Glutamatergic neuron (in vitro differentiated cells): ENCODE data around the gene DST. TPM values are rescaled to one million over a fixed set of nuclear protein-coding genes. Genes with fewer than 3 reads are reported as not detected.

Experiments used
- DNase-seq: peaks from one replicate; pipeline ENCODE4 v3.0.0; 2022
- H3K27ac Mint-ChIP-seq: one replicate; pipeline ENCODE4 v1.8.0; 2020; ENCODE audit warnings: mild to moderate bottlenecking, mixed read lengths, inconsistent platforms; ENCODE audit not compliant: unreplicated experiment
- H3K27me3 Mint-ChIP-seq: one replicate; pipeline ENCODE4 v1.8.0; 2020; ENCODE audit warnings: mild to moderate bottlenecking, moderate library complexity, mixed read lengths, inconsistent platforms; ENCODE audit not compliant: unreplicated experiment
- H3K36me3 Mint-ChIP-seq: one replicate; pipeline ENCODE4 v1.8.0; 2020; ENCODE audit warnings: mild to moderate bottlenecking, mixed read lengths, inconsistent platforms; ENCODE audit not compliant: unreplicated experiment
- H3K4me1 Mint-ChIP-seq: one replicate; pipeline ENCODE4 v1.8.0; 2020; ENCODE audit warnings: mild to moderate bottlenecking, low read depth, mixed read lengths, inconsistent platforms; ENCODE audit not compliant: unreplicated experiment
- H3K4me3 Mint-ChIP-seq: one replicate; pipeline ENCODE4 v1.8.0; 2020; ENCODE audit warnings: mild to moderate bottlenecking, mixed read lengths, inconsistent platforms; ENCODE audit not compliant: unreplicated experiment
- H3K9me3 Mint-ChIP-seq: one replicate; pipeline ENCODE4 v1.8.0; 2020; ENCODE audit warnings: mild to moderate bottlenecking, moderate library complexity, mixed read lengths, inconsistent platforms; ENCODE audit not compliant: unreplicated experiment
- CTCF ChIP-seq: fragments of 200-600 bp; sonication (generic); IDR thresholded peaks from one replicate; pipeline ENCODE4 v1.5.0; 2021; ENCODE audit not compliant: partially characterized antibody, unreplicated experiment
- total RNA-seq: library from RNA; stranded (reverse); fragmentation: NEBNext Ultra II Directional; extraction: Animal tissue kit (Norgen Biotek cat#: 25700); gene quantifications from one replicate; pipeline ENCODE4 v1.2.1, GENCODE V29; 2021; ENCODE audit not compliant: unreplicated experiment

The DST gene
- total RNA-seq, 1 donor from 2014 or later = 981 TPM

DNA sequence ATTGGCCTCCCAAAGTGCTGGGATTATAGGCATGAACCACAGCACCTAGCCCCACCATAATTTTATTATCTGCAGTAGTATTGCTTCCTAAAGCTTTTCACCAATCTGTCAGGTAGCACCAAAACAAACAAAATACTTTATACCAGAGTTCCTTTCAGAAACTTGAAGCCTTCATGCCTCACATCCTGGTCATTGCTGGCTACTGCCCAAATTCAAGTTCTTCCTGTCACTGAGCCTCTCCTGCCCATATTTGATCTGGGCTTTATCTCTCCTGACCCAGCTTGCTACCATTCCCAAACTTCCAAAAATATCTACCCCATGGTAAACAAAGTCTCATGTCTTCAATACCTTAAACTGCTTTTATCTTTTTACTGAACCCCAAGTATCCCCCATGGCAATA lies 34.9 kb upstream of the DST start:
- DNase-seq = no peak
- H3K9me3 Mint-ChIP-seq = peaks cover 3% of the 10 kb centered on the region
- H3K4me1 Mint-ChIP-seq = peaks cover 2% of the 10 kb centered on the region
- peaks cover 5% of the 10 kb centered on the region for H3K36me3 Mint-ChIP-seq
- no peak overlapping the region for H3K27ac Mint-ChIP-seq
- TF ChIP-seq CTCF = no peak
- H3K4me3 Mint-ChIP-seq = no peak overlapping the region
- no peaks in the 10 kb centered on the region for H3K27me3 Mint-ChIP-seq

GRCh38 chr6:56671651-56672461 lies 29.2 kb upstream of the DST start:
- Mint-ChIP-seq H3K4me3 (no peak overlapping the region), H3K36me3 (no peaks in the 10 kb centered on the region), H3K27me3 (peaks cover 3% of the 10 kb centered on the region), H3K9me3 (peaks cover 5% of the 10 kb centered on the region), H3K4me1 (peaks cover 9% of the 10 kb centered on the region), H3K27ac (peak overlapping the region; percentile 9)
- TF ChIP-seq CTCF = no peak
- DNase-seq = no peak

DNA sequence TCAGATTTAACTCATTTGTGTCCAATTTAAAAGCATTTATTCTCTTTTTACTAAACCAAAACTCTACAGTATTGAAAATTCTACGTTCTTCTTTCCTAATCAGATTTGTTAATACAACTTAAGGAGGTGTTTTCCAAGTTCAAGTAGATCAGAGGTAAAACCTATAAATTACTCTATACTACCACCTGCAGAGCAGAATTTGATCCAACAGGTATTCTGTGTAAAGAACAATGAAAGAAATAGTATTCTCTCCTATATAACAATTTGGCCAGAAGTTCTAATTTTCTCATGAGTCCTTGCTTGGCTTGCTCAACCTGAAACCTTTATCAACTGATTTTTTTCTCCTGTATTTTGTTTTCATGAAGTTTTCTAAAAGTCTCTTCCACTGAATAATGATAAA lies 28.5 kb upstream of the DST start:
- H3K9me3 Mint-ChIP-seq = peaks cover 5% of the 10 kb centered on the region
- no peak overlapping the region for H3K4me3 Mint-ChIP-seq
- TF ChIP-seq CTCF = no peak
- H3K27me3 Mint-ChIP-seq = peaks cover 3% of the 10 kb centered on the region
- no peak for DNase-seq
- peaks cover 9% of the 10 kb centered on the region for H3K4me1 Mint-ChIP-seq
- no peaks in the 10 kb centered on the region for H3K36me3 Mint-ChIP-seq
- H3K27ac Mint-ChIP-seq = no peak overlapping the region

- no peak overlapping the region for H3K4me3 Mint-ChIP-seq
- H3K27me3 Mint-ChIP-seq = peaks cover 3% of the 10 kb centered on the region
- peaks cover 9% of the 10 kb centered on the region for H3K4me1 Mint-ChIP-seq
- no peak for DNase-seq
- no peak for TF ChIP-seq CTCF
- peaks cover 5% of the 10 kb centered on the region for H3K9me3 Mint-ChIP-seq
- no peaks in the 10 kb centered on the region for H3K36me3 Mint-ChIP-seq
- no peak overlapping the region for H3K27ac Mint-ChIP-seq
Observed at GRCh38 chr6:56669041-56669440, 26.4 kb upstream of the DST start.

DNA sequence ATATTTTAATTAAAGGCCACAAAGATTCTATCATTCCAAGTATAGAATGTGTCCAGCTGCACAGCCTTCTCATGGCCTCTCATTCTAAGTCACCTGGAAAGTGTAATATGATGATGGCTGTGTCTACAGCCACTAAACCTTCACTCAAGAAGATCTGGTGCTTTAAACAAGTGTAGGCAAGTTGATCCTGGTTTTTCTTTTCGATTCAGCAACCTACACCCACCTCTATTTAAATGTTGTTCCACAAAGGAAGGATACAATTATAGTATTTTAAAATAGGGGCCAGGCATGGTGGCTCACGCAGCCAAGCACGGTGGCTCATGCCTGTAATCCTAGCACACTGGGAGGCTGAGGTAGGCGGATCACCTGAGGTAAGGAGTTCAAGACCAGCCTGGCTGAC lies 25.5 kb upstream of the DST start:
- peaks cover 11% of the 10 kb centered on the region for H3K4me1 Mint-ChIP-seq
- H3K36me3 Mint-ChIP-seq = no peaks in the 10 kb centered on the region
- TF ChIP-seq CTCF = no peak
- H3K9me3 Mint-ChIP-seq = peaks cover 8% of the 10 kb centered on the region
- peaks cover 3% of the 10 kb centered on the region for H3K27me3 Mint-ChIP-seq
- H3K4me3 Mint-ChIP-seq = no peak overlapping the region
- H3K27ac Mint-ChIP-seq = no peak overlapping the region
- no peak for DNase-seq
